Suprapubic skin (tissue), 4 donors: ENCODE data around the gene UBXN11. TPM values are rescaled to one million over a fixed set of nuclear protein-coding genes. Genes with fewer than 3 reads are reported as not detected.
"Not testable (repeated sequence)": the region's sequence is repeated elsewhere in the genome, so short reads cannot be mapped to it uniquely, and the experiment has no call there.

ENCODE experiments used
- DNase-seq, 2 donors: peaks; one replicate each; pipeline ENCODE4 v3.0.0-alpha.2; 2019; ENCODE audit warnings: low spot score in 2 of 2
- H3K27ac ChIP-seq: fragments of 200-600 bp; sonication (generic); one replicate; pipeline ENCODE4 v1.5.1; 2019
- H3K27me3 ChIP-seq: fragments of 200-600 bp; sonication (generic); one replicate; pipeline ENCODE4 v1.5.1; 2019
- H3K36me3 ChIP-seq: fragments of 200-600 bp; sonication (generic); one replicate; pipeline ENCODE4 v1.5.1; 2019
- H3K4me1 ChIP-seq: fragments of 200-600 bp; sonication (generic); one replicate; pipeline ENCODE4 v1.5.1; 2019
- H3K4me3 ChIP-seq: fragments of 200-600 bp; sonication (generic); one replicate; pipeline ENCODE4 v1.5.1; 2019; ENCODE audit warnings: mild to moderate bottlenecking
- H3K9me3 ChIP-seq: fragments of 200-600 bp; sonication (generic); one replicate; pipeline ENCODE4 v1.5.1; 2019
- EP300 ChIP-seq: sonication (generic); formaldehyde crosslinking; IDR thresholded peaks from one replicate; pipeline ENCODE4 v1.6.1; 2017; ENCODE audit warnings: antibody characterized with exemption
- POLR2A ChIP-seq, 2 donors: fragments of 450-650 bp; IDR thresholded peaks; one replicate each; pipeline ENCODE4 v1.6.1; 2017; ENCODE audit warnings: antibody characterized with exemption in 2 of 2, mild to moderate bottlenecking in 2 of 2, moderate library complexity in 2 of 2
- POLR2AphosphoS5 ChIP-seq, 3 donors: sonication (generic); formaldehyde crosslinking; IDR thresholded peaks; one replicate each; pipeline ENCODE4 v1.6.1; 2017; ENCODE audit warnings: antibody characterized with exemption in 3 of 3
- WGBS: methylation state at CpG from one replicate; pipeline ENCODE4 v1.1.5; 2018; 5-methylcytosine and 5-hydroxymethylcytosine counted together
- total RNA-seq, 4 donors: library from RNA; depleted of rRNA; stranded (reverse); fragments of >200 nt; gene quantifications; one replicate each; pipeline ENCODE4 v1.1.0, GENCODE V29; 2016
- TF ChIP-seq, protein P1 (sequence below), 2 donors: fragments of 200-600 bp in 1 of 2; fragments of 450-650 bp in 1 of 2; sonication (generic) in 1 of 2; IDR thresholded peaks; one replicate each; pipeline ENCODE4 v1.5.1; 2016 to 2019; ENCODE audit warnings: antibody characterized with exemption in 2 of 2, mild to moderate bottlenecking in 1 of 2, moderate library complexity in 1 of 2

Gene UBXN11
- total RNA-seq, 4 donors from 2014 or later: 3.2 to 19.1 (median 9.1) TPM

DNA sequence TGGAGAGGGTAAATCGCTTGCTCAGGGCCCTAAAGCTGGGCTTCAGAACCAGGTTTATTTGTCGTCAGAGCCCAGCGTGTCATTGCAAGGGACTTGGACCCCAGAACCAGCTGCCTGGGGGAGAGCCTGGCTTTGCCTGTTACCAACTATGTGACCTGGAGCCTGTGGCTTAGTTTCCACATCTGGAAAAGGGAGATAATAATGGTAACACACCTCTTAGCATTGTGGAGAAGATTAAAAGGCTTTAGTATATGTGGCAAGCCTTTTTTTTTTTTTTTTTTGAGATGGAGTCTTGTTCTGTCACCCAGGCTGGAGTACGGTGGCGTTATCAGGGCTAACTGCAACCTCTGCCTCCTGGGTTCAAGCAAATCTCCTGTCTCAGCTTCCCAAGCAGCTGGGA is 23.8 kb upstream of the UBXN11 start:
- Histone ChIP-seq H3K4me1 (peaks cover 2% of the 10 kb centered on the region), H3K4me3 (no peak overlapping the region), H3K27ac (no peak overlapping the region), H3K36me3 (no peaks in the 10 kb centered on the region), H3K9me3 (no peaks in the 10 kb centered on the region), H3K27me3 (peaks cover 11% of the 10 kb centered on the region)
- DNase-seq: no peak
- TF ChIP-seq POLR2AphosphoS5 (IDR thresholded peaks at IDR 0.05) (no peak), POLR2A (IDR thresholded peaks at IDR 0.05) (no peak), EP300 (no peak)
- TF ChIP-seq, protein P1, sequence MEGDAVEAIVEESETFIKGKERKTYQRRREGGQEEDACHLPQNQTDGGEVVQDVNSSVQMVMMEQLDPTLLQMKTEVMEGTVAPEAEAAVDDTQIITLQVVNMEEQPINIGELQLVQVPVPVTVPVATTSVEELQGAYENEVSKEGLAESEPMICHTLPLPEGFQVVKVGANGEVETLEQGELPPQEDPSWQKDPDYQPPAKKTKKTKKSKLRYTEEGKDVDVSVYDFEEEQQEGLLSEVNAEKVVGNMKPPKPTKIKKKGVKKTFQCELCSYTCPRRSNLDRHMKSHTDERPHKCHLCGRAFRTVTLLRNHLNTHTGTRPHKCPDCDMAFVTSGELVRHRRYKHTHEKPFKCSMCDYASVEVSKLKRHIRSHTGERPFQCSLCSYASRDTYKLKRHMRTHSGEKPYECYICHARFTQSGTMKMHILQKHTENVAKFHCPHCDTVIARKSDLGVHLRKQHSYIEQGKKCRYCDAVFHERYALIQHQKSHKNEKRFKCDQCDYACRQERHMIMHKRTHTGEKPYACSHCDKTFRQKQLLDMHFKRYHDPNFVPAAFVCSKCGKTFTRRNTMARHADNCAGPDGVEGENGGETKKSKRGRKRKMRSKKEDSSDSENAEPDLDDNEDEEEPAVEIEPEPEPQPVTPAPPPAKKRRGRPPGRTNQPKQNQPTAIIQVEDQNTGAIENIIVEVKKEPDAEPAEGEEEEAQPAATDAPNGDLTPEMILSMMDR (IDR thresholded peaks at IDR 0.05): no peak
- 97% methylated on average over 5 of the region's 5 CpGs for WGBS

DNA sequence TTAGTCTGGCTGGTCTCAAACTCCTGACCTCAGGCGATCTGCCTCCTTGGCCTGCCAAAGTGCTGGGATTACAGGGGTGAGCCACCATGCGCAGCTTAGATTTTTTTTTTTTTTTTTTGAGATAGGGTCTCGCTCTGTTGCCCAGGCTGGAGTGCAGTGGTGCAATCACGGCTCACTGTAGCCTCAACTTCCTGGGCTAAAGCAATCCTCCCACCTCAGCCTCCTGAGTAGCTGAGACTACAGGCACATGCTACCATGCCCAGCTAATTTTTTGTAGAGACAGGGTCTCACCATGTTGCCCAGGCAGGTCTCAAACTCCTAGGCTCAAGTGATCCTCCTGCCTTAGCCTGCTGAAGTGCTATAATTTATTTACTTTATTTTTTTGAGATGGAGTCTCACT is 22.9 kb upstream of the UBXN11 start:
- H3K27me3 ChIP-seq, H3K36me3 ChIP-seq, DNase-seq, H3K9me3 ChIP-seq, H3K27ac ChIP-seq, H3K4me1 ChIP-seq, H3K4me3 ChIP-seq: not testable (repeated sequence)
- 90% methylated on average over 4 of the region's 4 CpGs for WGBS

DNA sequence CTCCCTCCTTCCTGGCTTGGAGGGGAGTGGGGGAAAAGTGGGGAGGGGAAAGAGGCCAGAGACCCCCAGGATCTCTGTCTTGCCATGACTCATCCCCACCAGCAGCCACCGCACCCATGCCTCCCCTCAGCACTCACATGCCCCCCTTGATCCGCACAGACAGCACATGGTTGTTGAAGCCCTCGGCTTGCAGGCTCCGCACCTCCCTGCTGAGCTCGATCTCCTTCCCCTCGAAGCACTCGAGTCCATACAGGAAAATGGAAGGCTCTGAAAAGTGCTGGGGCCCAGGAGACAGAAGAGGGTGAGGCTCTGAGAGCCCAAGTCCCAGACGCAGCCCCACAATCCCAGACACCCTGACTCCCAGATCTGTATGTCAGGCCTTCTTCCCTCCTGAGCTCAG is 22.2 kb upstream of the UBXN11 start:
- H3K27ac ChIP-seq: no peak overlapping the region
- H3K36me3 ChIP-seq: peaks cover 5% of the 10 kb centered on the region
- no peak for DNase-seq
- H3K27me3 ChIP-seq: peaks cover 4% of the 10 kb centered on the region
- WGBS: 83% methylated on average over 8 of the region's 8 CpGs
- H3K4me1 ChIP-seq: no peaks in the 10 kb centered on the region
- TF ChIP-seq POLR2A (IDR thresholded peaks at IDR 0.05): no peak
- TF ChIP-seq, protein P1 (IDR thresholded peaks at IDR 0.05): no peak
- TF ChIP-seq EP300: no peak
- TF ChIP-seq POLR2AphosphoS5 (IDR thresholded peaks at IDR 0.05): no peak
- H3K4me3 ChIP-seq: no peak overlapping the region
- no peaks in the 10 kb centered on the region for H3K9me3 ChIP-seq

DNA sequence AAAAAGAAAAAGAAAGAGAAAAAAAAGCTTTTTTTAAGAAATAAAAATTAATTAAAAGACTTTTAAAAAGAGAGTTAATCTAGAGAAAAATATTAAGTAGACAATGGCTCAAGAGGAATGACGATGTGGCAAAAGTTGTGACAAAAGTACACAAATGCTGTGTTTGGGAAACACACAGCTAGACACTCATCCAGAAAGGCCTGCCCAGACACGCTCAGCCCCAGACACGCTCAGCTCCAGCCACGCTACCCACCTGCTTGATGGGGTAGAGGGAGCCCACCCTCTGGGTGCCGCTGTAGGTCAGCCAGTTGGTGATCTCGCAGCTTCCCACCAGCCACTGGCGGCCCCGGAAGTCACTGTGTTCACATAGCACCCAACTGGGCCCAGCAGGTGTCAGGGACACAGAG is 21.5 kb upstream of the UBXN11 start:
- TF ChIP-seq POLR2A (IDR thresholded peaks at IDR 0.05) (no peak), EP300 (no peak), POLR2AphosphoS5 (IDR thresholded peaks at IDR 0.05) (no peak)
- TF ChIP-seq, protein P1 (IDR thresholded peaks at IDR 0.05): no peak
- Histone ChIP-seq H3K4me1 (no peaks in the 10 kb centered on the region), H3K36me3 (peaks cover 9% of the 10 kb centered on the region), H3K9me3 (no peaks in the 10 kb centered on the region), H3K27ac (no peak overlapping the region), H3K4me3 (no peak overlapping the region), H3K27me3 (peaks cover 4% of the 10 kb centered on the region)
- DNase-seq: no peak
- 71% methylated on average over 8 of the region's 8 CpGs for WGBS

DNA sequence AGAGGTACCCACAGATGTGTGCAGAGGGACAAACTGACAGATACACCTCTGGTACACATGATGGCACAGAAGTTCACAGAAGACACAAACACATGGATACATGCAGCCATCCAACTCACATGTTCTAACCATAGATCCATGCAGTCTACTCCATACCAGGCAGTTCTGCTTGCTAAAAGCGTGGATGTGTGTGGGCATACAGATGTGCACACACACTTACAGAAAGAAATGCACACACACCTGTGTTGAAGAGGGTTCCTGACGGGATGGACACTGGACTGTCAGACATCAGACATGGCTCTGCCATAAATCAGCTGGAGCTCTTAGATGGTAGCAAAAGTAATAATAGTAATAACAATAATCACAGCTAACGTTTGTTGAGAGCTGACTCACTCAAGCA is 18.1 kb upstream of the UBXN11 start:
- DNase-seq: no peak
- Histone ChIP-seq H3K4me1 (peaks cover 12% of the 10 kb centered on the region), H3K36me3 (peaks cover 9% of the 10 kb centered on the region), H3K4me3 (no peak overlapping the region), H3K27ac (no peak overlapping the region), H3K27me3 (no peaks in the 10 kb centered on the region), H3K9me3 (no peaks in the 10 kb centered on the region)
- WGBS: 83% methylated on average over 3 of the region's 3 CpGs
- TF ChIP-seq POLR2A (IDR thresholded peaks at IDR 0.05) (no peak), EP300 (no peak), POLR2AphosphoS5 (IDR thresholded peaks at IDR 0.05) (no peak)
- TF ChIP-seq, protein P1 (IDR thresholded peaks at IDR 0.05): no peak

DNA sequence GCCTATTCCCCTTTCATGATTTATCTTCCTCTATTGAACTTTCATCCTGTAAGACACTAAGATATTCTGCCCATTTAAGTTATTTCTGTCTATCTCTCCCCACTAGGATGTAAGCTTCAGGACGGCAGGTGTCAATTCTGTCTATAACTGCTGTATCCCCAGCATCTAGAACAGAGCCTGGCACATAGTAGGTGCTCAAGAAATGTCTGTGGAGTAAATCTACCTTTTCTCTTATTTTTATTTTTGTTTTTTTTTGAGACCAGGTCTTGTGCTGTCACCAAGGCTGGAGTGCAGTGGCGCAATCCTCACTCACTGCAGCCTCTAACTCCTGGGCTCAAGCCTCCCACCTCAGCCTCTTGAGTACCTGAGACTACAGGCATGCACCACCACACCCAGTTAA is 16.9 kb upstream of the UBXN11 start:
- no peaks in the 10 kb centered on the region for H3K9me3 ChIP-seq

More for the DNA sequence above, 16.9 kb upstream of the UBXN11 start:
- peaks cover 12% of the 10 kb centered on the region for H3K4me1 ChIP-seq
- H3K4me3 ChIP-seq: no peak overlapping the region
- no peak for DNase-seq
- peaks cover 9% of the 10 kb centered on the region for H3K36me3 ChIP-seq
- no peak overlapping the region for H3K27ac ChIP-seq
- no peaks in the 10 kb centered on the region for H3K27me3 ChIP-seq
- WGBS: 95% methylated on average over 2 of the region's 2 CpGs
- no peak for TF ChIP-seq POLR2A (IDR thresholded peaks at IDR 0.05)
- TF ChIP-seq, protein P1 (IDR thresholded peaks at IDR 0.05): no peak
- no peak for TF ChIP-seq POLR2AphosphoS5 (IDR thresholded peaks at IDR 0.05)
- no peak for TF ChIP-seq EP300
